Loucy (cell line): ENCODE measurements around the gene TAS2R60.

Experiments
- H2AFZ ChIP-seq: fragments of 200-600 bp; sonication (generic); 2 replicates; pipeline ENCODE4 v1.6.0; 2016; ENCODE audit warnings: antibody characterized with exemption, mild to moderate bottlenecking, low read length, moderate library complexity
- H3F3A ChIP-seq: fragments of 200-600 bp; 2 replicates; pipeline ENCODE4 v1.6.0; 2016; ENCODE audit warnings: antibody characterized with exemption, low read depth, mild to moderate bottlenecking
- H3K27me3 ChIP-seq: fragments of 200-600 bp; sonication (generic); 2 replicates; pipeline ENCODE4 v1.6.1; 2014; ENCODE audit warnings: low read length, mild to moderate bottlenecking; ENCODE audit not compliant: insufficient read depth, poor library complexity, severe bottlenecking
- H3K36me3 ChIP-seq: fragments of 200-600 bp; sonication (generic); 2 replicates; pipeline ENCODE4 v1.6.1; 2016; ENCODE audit warnings: low read length; ENCODE audit not compliant: insufficient read depth
- H3K4me1 ChIP-seq: fragments of 200-600 bp; sonication (generic); 2 replicates; pipeline ENCODE4 v1.5.1; 2014; ENCODE audit warnings: low read length, mild to moderate bottlenecking; ENCODE audit not compliant: insufficient read depth, poor library complexity, severe bottlenecking
- H3K4me2 ChIP-seq: fragments of 200-600 bp; sonication (generic); 2 replicates; pipeline ENCODE4 v1.6.0; 2014; ENCODE audit warnings: antibody characterized with exemption, low read length, low read depth, mild to moderate bottlenecking; ENCODE audit not compliant: poor library complexity, severe bottlenecking
- H3K4me3 ChIP-seq: fragments of 200-600 bp; sonication (generic); 2 replicates; pipeline ENCODE4 v1.5.1; 2014; ENCODE audit warnings: low read length, mild to moderate bottlenecking, mixed read lengths; ENCODE audit not compliant: poor library complexity, severe bottlenecking
- H3K79me2 ChIP-seq: fragments of 200-600 bp; sonication (generic); 2 replicates; pipeline ENCODE4 v1.6.1; 2014; ENCODE audit warnings: low read length; ENCODE audit not compliant: insufficient read depth
- H3K9ac ChIP-seq: fragments of 200-600 bp; sonication (generic); 2 replicates; pipeline ENCODE4 v1.6.0; 2014; ENCODE audit warnings: mild to moderate bottlenecking, low read depth, low read length, moderate library complexity; ENCODE audit not compliant: poor library complexity, severe bottlenecking
- H3K9me2 ChIP-seq: fragments of 200-600 bp; sonication (generic); replicated peaks from 2 replicates; pipeline ENCODE4 v1.6.1; 2016; ENCODE audit warnings: low read depth, low read length, mixed read lengths
- H3K9me3 ChIP-seq: fragments of 200-600 bp; sonication (generic); 2 replicates; pipeline ENCODE4 v1.6.1; 2014; ENCODE audit warnings: mild to moderate bottlenecking, antibody characterized with exemption, low read length, low read depth; ENCODE audit not compliant: insufficient read depth
- H4K20me1 ChIP-seq: fragments of 200-600 bp; sonication (generic); 2 replicates; pipeline ENCODE4 v1.6.0; 2014; ENCODE audit warnings: antibody characterized with exemption, low read length, mild to moderate bottlenecking; ENCODE audit not compliant: insufficient read depth, poor library complexity, severe bottlenecking
- CTCF ChIP-seq: fragments of 200-600 bp; sonication (generic); conservative IDR thresholded peaks from 2 replicates; pipeline ENCODE4 v1.5.1; 2014; ENCODE audit warnings: mild to moderate bottlenecking, antibody characterized with exemption, low read length
- EZH2phosphoT487 ChIP-seq: fragments of 200-600 bp; IDR thresholded peaks from 2 replicates; pipeline ENCODE4 v1.6.1; 2018; ENCODE audit warnings: antibody characterized with exemption, mild to moderate bottlenecking, moderate library complexity, borderline replicate concordance

Gene TAS2R60

GRCh38 chr7:143492799-143493739 is 49.8 kb downstream of the TAS2R60 start:
- Histone ChIP-seq H3K4me2 (no peak overlapping the region), H3K27me3 (no peaks in the 10 kb centered on the region), H3K79me2 (no peaks in the 10 kb centered on the region), H2AFZ (no peak overlapping the region), H3K36me3 (no peaks in the 10 kb centered on the region), H3K4me3 (no peak overlapping the region), H3K4me1 (peaks cover 2% of the 10 kb centered on the region), H3F3A (no peaks in the 10 kb centered on the region), H3K9me3 (no peaks in the 10 kb centered on the region), H3K9ac (no peak overlapping the region), H4K20me1 (no peaks in the 10 kb centered on the region), H3K9me2 (no peaks in the 10 kb centered on the region)
- TF ChIP-seq EZH2phosphoT487 (no peak), CTCF (no peak)

GRCh38 chr7:143493751-143494150 is 50.5 kb downstream of the TAS2R60 start:
- Histone ChIP-seq H4K20me1 (no peaks in the 10 kb centered on the region), H3K9me2 (no peaks in the 10 kb centered on the region), H3K4me2 (no peak overlapping the region), H3K4me3 (no peak overlapping the region), H3K27me3 (no peaks in the 10 kb centered on the region), H3F3A (no peaks in the 10 kb centered on the region), H3K4me1 (peaks cover 2% of the 10 kb centered on the region), H3K79me2 (no peaks in the 10 kb centered on the region), H3K9ac (no peak overlapping the region), H3K9me3 (no peaks in the 10 kb centered on the region), H2AFZ (no peak overlapping the region), H3K36me3 (no peaks in the 10 kb centered on the region)
- no peak for TF ChIP-seq CTCF
- no peak for TF ChIP-seq EZH2phosphoT487
